Germinal center (tissue), 1 donor: ENCODE measurements around the gene CHRD.

Experiments
- DNase-seq: peaks from one replicate; pipeline ENCODE4 v3.0.0; 2012; ENCODE audit warnings: mixed read lengths, low spot score

The CHRD gene

GRCh38 chr3:184346480-184347190 is 33.2 kb upstream of the CHRD start:
- no peak for DNase-seq

GRCh38 chr3:184347321-184348056 is 32.4 kb upstream of the CHRD start:
- DNase-seq: no peak

GRCh38 chr3:184348057-184348382 is 31.8 kb upstream of the CHRD start:
- no peak for DNase-seq

GRCh38 chr3:184349563-184350470 is 30.0 kb upstream of the CHRD start:
- no peak for DNase-seq

GRCh38 chr3:184350618-184351017 is 29.2 kb upstream of the CHRD start:
- DNase-seq: no peak

- DNase-seq: no peak
Measured at GRCh38 chr3:184351511-184352148, 28.2 kb upstream of the CHRD start.

GRCh38 chr3:184352149-184352785 is 27.6 kb upstream of the CHRD start:
- DNase-seq: no peak

- DNase-seq: no peak
Measured at GRCh38 chr3:184352897-184353545, 26.8 kb upstream of the CHRD start.

GRCh38 chr3:184353546-184353941 is 26.3 kb upstream of the CHRD start:
- DNase-seq: no peak

GRCh38 chr3:184354121-184354728 is 25.6 kb upstream of the CHRD start:
- DNase-seq: peak; percentile 64

- DNase-seq: no peak
Measured at GRCh38 chr3:184354754-184355153, 25.1 kb upstream of the CHRD start.

GRCh38 chr3:184355261-184356040 is 24.4 kb upstream of the CHRD start:
- no peak for DNase-seq

GRCh38 chr3:184357248-184358123 is 22.4 kb upstream of the CHRD start:
- DNase-seq: no peak

- DNase-seq: no peak
Measured at GRCh38 chr3:184358124-184358767, 21.6 kb upstream of the CHRD start.

GRCh38 chr3:184358921-184359350 is 20.9 kb upstream of the CHRD start:
- no peak for DNase-seq

- no peak for DNase-seq
Measured at GRCh38 chr3:184359610-184360009, 20.2 kb upstream of the CHRD start.

- DNase-seq: no peak
Measured at GRCh38 chr3:184360070-184360928, 19.6 kb upstream of the CHRD start.
